HepG2 (cell line): ENCODE data around the gene FAM20C. TPM values are rescaled to one million over a fixed set of nuclear protein-coding genes. Genes with fewer than 3 reads are reported as not detected.

Source experiments
- ATAC-seq: fragments of 200-7000 bp; cut with Tn5 transposase; 3 replicates; pipeline ENCODE4 v1.9.1; 2020; ENCODE audit warnings: mild to moderate bottlenecking, moderate library complexity
- BruUV-seq: library from RNA; stranded (reverse); fragments of 400-500 nt; replicated peaks from 2 replicates; lab custom pipeline; 2021; lab: Mats Ljungman, UMichigan
- CTCF ChIA-PET: fragments of 300-600 bp; formaldehyde crosslinking; extraction: SDS; loops from one replicate; lab custom pipeline; 2021; ENCODE audit warnings: low total read pairs, inconsistent platforms, low intra/inter-chr PET ratio; lab: Yijun Ruan, JAX
- POLR2A ChIA-PET: fragments of 350-600 bp; sonication (Branson Sonifier 250); formaldehyde crosslinking; loops from one replicate; lab custom pipeline; 2020; ENCODE audit warnings: antibody characterized with exemption, inconsistent platforms; lab: Yijun Ruan, JAX
- DNase-seq: peaks from one replicate; pipeline ENCODE4 v3.0.0-alpha.2; 2015; ENCODE audit warnings: low spot score
- FAIRE-seq: peaks from 3 replicates; lab custom pipeline; 2011; peaks lifted over from hg19 to GRCh38; lab: Jason Lieb, UNC
- H2AFZ ChIP-seq: one replicate; pipeline ENCODE4 v1.6.1; 2011; ENCODE audit warnings: low read length, inconsistent platforms
- H3K27ac ChIP-seq: fragments of 300-600 bp; 3 replicates; pipeline ENCODE4 v1.8.0; 2011; ENCODE audit warnings: mixed run types, mild to moderate bottlenecking, mixed read lengths, low read length, inconsistent platforms; ENCODE audit not compliant: insufficient read depth; ENCODE audit errors: extremely low read length
- H3K27me3 ChIP-seq, 2 experiments: fragments of 200-600 bp in 1 of 2; 2 replicates in 1 of 2; 3 replicates in 1 of 2; pipeline versions ENCODE4 v1.6.0 to v1.8.0; 2011; ENCODE audit warnings: low read length in 2 of 2, mild to moderate bottlenecking in 2 of 2, moderate library complexity in 2 of 2, inconsistent platforms in 1 of 2; ENCODE audit not compliant: insufficient read depth in 2 of 2, control insufficient read depth in 1 of 2
- H3K36me3 ChIP-seq, 2 experiments: fragments of 200-600 bp in 1 of 2; replicated peaks in 1 of 2; 2 replicates in 1 of 2; 3 replicates in 1 of 2; pipeline versions ENCODE4 v1.5.1 to v1.8.0; 2011; ENCODE audit warnings: low read length in 2 of 2, inconsistent platforms in 1 of 2; ENCODE audit not compliant: insufficient read depth in 2 of 2, control insufficient read depth in 1 of 2
- H3K4me1 ChIP-seq: 2 replicates; pipeline ENCODE4 v1.5.1; 2012; ENCODE audit warnings: low read length, inconsistent platforms; ENCODE audit not compliant: insufficient read depth
- H3K4me2 ChIP-seq: 2 replicates; pipeline ENCODE4 v1.6.0; 2011; ENCODE audit warnings: low read depth, low read length, inconsistent platforms
- H3K4me3 ChIP-seq, 3 experiments: fragments of 200-600 bp in 1 of 3; sonication (generic), shearing (Covaris generic) in 1 of 3; replicated peaks in 1 of 3; 2 replicates each; pipeline ENCODE4 v1.5.1; 2011 to 2016; ENCODE audit warnings: low read length in 3 of 3, inconsistent platforms in 2 of 3, low read depth in 2 of 3, mild to moderate bottlenecking in 2 of 3, control low read depth in 1 of 3, mixed read lengths in 1 of 3; ENCODE audit not compliant: insufficient read depth in 1 of 3
- H3K79me2 ChIP-seq: one replicate; pipeline ENCODE4 v1.6.1; 2011; ENCODE audit warnings: low read length, inconsistent platforms; ENCODE audit not compliant: insufficient read depth
- H3K9ac ChIP-seq: 2 replicates; pipeline ENCODE4 v1.6.0; 2011; ENCODE audit warnings: mild to moderate bottlenecking, low read depth, low read length, inconsistent platforms; ENCODE audit not compliant: insufficient read depth
- H3K9me3 ChIP-seq: 2 replicates; pipeline ENCODE4 v1.5.1; 2012; ENCODE audit warnings: mild to moderate bottlenecking, low read length
- H4K20me1 ChIP-seq: 2 replicates; pipeline ENCODE4 v1.6.0; 2011; ENCODE audit warnings: inconsistent platforms, mild to moderate bottlenecking, low read length, moderate library complexity; ENCODE audit not compliant: insufficient read depth
- CENPT ChIP-seq: sonication (generic); formaldehyde crosslinking; IDR thresholded peaks from 2 replicates; pipeline ENCODE4 v1.8.0; 2022; ENCODE audit warnings: low read depth, mild to moderate bottlenecking, moderate library complexity, missing genetic modification reagents
- POLR2AphosphoS5 ChIP-seq: IDR thresholded peaks from 2 replicates; pipeline ENCODE4 v1.6.1; 2012; ENCODE audit warnings: low read depth, low read length
- PRDM10 ChIP-seq: sonication (generic); formaldehyde crosslinking; IDR thresholded peaks from 2 replicates; pipeline ENCODE4 v1.4.0; 2020; ENCODE audit warnings: low read depth, missing genetic modification reagents
- ZNF136 ChIP-seq: sonication (generic); formaldehyde crosslinking; IDR thresholded peaks from 2 replicates; pipeline ENCODE4 v1.8.1; 2022; ENCODE audit warnings: low read depth, mild to moderate bottlenecking, moderate library complexity, missing genetic modification reagents
- ZNF224 ChIP-seq: sonication (generic); formaldehyde crosslinking; IDR thresholded peaks from 2 replicates; pipeline ENCODE4 v1.5.0; 2020; ENCODE audit warnings: mild to moderate bottlenecking, missing genetic modification reagents
- ZNF569 ChIP-seq: sonication (generic); formaldehyde crosslinking; IDR thresholded peaks from 2 replicates; pipeline ENCODE4 v1.5.0; 2020; ENCODE audit warnings: mild to moderate bottlenecking, missing genetic modification reagents, moderate library complexity, borderline replicate concordance
- ZNF703 ChIP-seq: sonication (generic); formaldehyde crosslinking; IDR thresholded peaks from 2 replicates; pipeline ENCODE4 v1.5.1; 2020; ENCODE audit warnings: missing genetic modification reagents, mild to moderate bottlenecking, moderate library complexity, borderline replicate concordance
- ZNF761 ChIP-seq: sonication (generic); formaldehyde crosslinking; conservative IDR thresholded peaks from 2 replicates; pipeline ENCODE4 v1.4.0; 2020; ENCODE audit warnings: mild to moderate bottlenecking, missing genetic modification reagents
- WGBS: methylation state at CpG from one replicate; pipeline ENCODE4 v1.1.6; 2017; ENCODE audit warnings: low lambda C conversion rate; 5-methylcytosine and 5-hydroxymethylcytosine counted together
- in situ Hi-C: cut with HindIII; loops from 2 replicates; pipeline ENCODE4 v1.10.0; 2017; ENCODE audit warnings: low pct_unique_long_range_greater_than_20kb; ENCODE audit not compliant: extremely low pct_ligation_motif_present
- intact Hi-C: fragments of 100-400 bp; cut with micrococcal nuclease; formaldehyde crosslinking; loops from one replicate; pipeline ENCODE4 v1.10.0; 2022; ENCODE audit not compliant: unreplicated experiment
- polyA plus RNA-seq, 8 experiments: library from polyadenylated mRNA; depleted of rRNA in 3 of 8; stranded (reverse) in 7 of 8; unstranded in 1 of 8; fragments of >200 nt; fragmentation: Illumina TruSeq in 4 of 8; extraction: Trizol in 4 of 8; gene quantifications; 2 replicates each; pipeline versions ENCODE4 v1.2.1 to v1.2.3, GENCODE V29; 2011 to 2016; ENCODE audit warnings: low read depth in 4 of 8, missing spikeins in 1 of 8, mixed read lengths in 1 of 8; ENCODE audit not compliant: insufficient read depth in 1 of 8
- total RNA-seq, 5 experiments: library from RNA; depleted of rRNA; stranded (reverse); fragments of >200 nt; fragmentation: Illumina TruSeq; extraction: Trizol; gene quantifications; 2 replicates each; pipeline ENCODE4 v1.2.3, GENCODE V29; 2016; ENCODE audit warnings: low read depth in 1 of 5
- TF ChIP-seq, protein P1 (sequence below): sonication (generic); formaldehyde crosslinking; IDR thresholded peaks from 2 replicates; pipeline ENCODE4 v1.8.1; 2022; ENCODE audit warnings: low read depth, mild to moderate bottlenecking, missing genetic modification reagents
- TF ChIP-seq, protein P2 (sequence below): sonication (generic); formaldehyde crosslinking; IDR thresholded peaks from 2 replicates; pipeline ENCODE4 v1.4.0; 2020; ENCODE audit warnings: mild to moderate bottlenecking, missing genetic modification reagents

Gene FAM20C
- total and polyA plus RNA-seq, 2 of the 13 experiments (the other 11 are each of a cell fraction or from before 2014, with no cell fraction given) = 11.9 to 19.9 TPM

GRCh38 chr7:234708-235553 lies 42.6 kb downstream of the FAM20C start:
- intact Hi-C loops (no loop called here), in situ Hi-C loops (no loop called here)
- Histone ChIP-seq H4K20me1 (no peaks in the 10 kb centered on the region), H3K27ac (peak overlapping the region; percentile 61), H3K4me1 (peaks cover 28% of the 10 kb centered on the region), H3K9me3 (no peaks in the 10 kb centered on the region), H3K4me3 (peak overlapping the region in 1 of 3 experiments; percentile 51; a peak in 1 of 6 replicates), H2AFZ (no peak overlapping the region), H3K36me3 (peaks cover 2 to 17% of the 10 kb centered on the region in 2 experiments; a peak in 3 of 5 replicates), H3K9ac (peak overlapping the region; percentile 50; the same call in 1 of the 2 replicates), H3K27me3 (no peaks in the 10 kb centered on the region), H3K4me2 (peak overlapping the region; percentile 67), H3K79me2 (peaks cover 10% of the 10 kb centered on the region)
- ChIA-PET CTCF (no interaction called here), POLR2A (interaction anchor here (1.1 to 2.3 kb wide), 5 partner anchors 15 to 43 kb away, joined by 4 to 16 read pairs (median 5); no protein-coding TSS in a partner anchor)
- peak; percentile 88 for ATAC-seq
- no TSS peak for BruUV-seq
- 26% methylated on average over 8 of the region's 28 CpGs for WGBS
- DNase-seq = peak; percentile 78
- no peak for FAIRE-seq
- TF ChIP-seq ZNF224 = 0 out of 2 replicates have a peak, but pooled peaks have one; percentile 55
- peak; percentile 55; the same call in 1 of the 2 replicates for TF ChIP-seq PRDM10 (CRISPR knock-in tag)
- TF ChIP-seq ZNF136 (CRISPR knock-in tag) = no peak
- TF ChIP-seq, protein P1, sequence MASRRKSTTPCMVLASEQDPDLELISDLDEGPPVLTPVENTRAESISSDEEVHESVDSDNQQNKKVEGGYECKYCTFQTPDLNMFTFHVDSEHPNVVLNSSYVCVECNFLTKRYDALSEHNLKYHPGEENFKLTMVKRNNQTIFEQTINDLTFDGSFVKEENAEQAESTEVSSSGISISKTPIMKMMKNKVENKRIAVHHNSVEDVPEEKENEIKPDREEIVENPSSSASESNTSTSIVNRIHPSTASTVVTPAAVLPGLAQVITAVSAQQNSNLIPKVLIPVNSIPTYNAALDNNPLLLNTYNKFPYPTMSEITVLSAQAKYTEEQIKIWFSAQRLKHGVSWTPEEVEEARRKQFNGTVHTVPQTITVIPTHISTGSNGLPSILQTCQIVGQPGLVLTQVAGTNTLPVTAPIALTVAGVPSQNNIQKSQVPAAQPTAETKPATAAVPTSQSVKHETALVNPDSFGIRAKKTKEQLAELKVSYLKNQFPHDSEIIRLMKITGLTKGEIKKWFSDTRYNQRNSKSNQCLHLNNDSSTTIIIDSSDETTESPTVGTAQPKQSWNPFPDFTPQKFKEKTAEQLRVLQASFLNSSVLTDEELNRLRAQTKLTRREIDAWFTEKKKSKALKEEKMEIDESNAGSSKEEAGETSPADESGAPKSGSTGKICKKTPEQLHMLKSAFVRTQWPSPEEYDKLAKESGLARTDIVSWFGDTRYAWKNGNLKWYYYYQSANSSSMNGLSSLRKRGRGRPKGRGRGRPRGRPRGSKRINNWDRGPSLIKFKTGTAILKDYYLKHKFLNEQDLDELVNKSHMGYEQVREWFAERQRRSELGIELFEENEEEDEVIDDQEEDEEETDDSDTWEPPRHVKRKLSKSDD (CRISPR knock-in tag) = no peak
- TF ChIP-seq ZNF569 (CRISPR knock-in tag) = no peak
- TF ChIP-seq ZNF761 (CRISPR knock-in tag) = no peak
- TF ChIP-seq ZNF703 (CRISPR knock-in tag) = no peak
- 0 out of 2 replicates have a peak, but pooled peaks have one; percentile 52 for TF ChIP-seq CENPT (CRISPR knock-in tag)
- TF ChIP-seq, protein P2, sequence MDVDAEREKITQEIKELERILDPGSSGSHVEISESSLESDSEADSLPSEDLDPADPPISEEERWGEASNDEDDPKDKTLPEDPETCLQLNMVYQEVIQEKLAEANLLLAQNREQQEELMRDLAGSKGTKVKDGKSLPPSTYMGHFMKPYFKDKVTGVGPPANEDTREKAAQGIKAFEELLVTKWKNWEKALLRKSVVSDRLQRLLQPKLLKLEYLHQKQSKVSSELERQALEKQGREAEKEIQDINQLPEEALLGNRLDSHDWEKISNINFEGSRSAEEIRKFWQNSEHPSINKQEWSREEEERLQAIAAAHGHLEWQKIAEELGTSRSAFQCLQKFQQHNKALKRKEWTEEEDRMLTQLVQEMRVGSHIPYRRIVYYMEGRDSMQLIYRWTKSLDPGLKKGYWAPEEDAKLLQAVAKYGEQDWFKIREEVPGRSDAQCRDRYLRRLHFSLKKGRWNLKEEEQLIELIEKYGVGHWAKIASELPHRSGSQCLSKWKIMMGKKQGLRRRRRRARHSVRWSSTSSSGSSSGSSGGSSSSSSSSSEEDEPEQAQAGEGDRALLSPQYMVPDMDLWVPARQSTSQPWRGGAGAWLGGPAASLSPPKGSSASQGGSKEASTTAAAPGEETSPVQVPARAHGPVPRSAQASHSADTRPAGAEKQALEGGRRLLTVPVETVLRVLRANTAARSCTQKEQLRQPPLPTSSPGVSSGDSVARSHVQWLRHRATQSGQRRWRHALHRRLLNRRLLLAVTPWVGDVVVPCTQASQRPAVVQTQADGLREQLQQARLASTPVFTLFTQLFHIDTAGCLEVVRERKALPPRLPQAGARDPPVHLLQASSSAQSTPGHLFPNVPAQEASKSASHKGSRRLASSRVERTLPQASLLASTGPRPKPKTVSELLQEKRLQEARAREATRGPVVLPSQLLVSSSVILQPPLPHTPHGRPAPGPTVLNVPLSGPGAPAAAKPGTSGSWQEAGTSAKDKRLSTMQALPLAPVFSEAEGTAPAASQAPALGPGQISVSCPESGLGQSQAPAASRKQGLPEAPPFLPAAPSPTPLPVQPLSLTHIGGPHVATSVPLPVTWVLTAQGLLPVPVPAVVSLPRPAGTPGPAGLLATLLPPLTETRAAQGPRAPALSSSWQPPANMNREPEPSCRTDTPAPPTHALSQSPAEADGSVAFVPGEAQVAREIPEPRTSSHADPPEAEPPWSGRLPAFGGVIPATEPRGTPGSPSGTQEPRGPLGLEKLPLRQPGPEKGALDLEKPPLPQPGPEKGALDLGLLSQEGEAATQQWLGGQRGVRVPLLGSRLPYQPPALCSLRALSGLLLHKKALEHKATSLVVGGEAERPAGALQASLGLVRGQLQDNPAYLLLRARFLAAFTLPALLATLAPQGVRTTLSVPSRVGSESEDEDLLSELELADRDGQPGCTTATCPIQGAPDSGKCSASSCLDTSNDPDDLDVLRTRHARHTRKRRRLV = no peak
- no peak for TF ChIP-seq POLR2AphosphoS5
